ENCODE data around the gene SDF4. TPM values are rescaled to one million over a fixed set of nuclear protein-coding genes. Genes with fewer than 3 reads are reported as not detected.

Gene SDF4
- total and polyA plus RNA-seq, 8 donors, result 50.3 to 404 (median 63.6) TPM

GRCh38 chr1:1182491-1183220 is 49.1 kb downstream of the SDF4 start:
- Histone ChIP-seq H3K4me1 (no peaks in the 10 kb centered on the region), H3K27me3 (peaks cover 0 to 55% (median 0%) of the 10 kb centered on the region in 3 donors), H3K27ac (no peak overlapping the region), H3K4me3 (no peak overlapping the region), H3K9me3 (no peaks in the 10 kb centered on the region), H3K36me3 (no peaks in the 10 kb centered on the region)
- WGBS, 5 donors, result 66 to 73% (median 69%) methylated on average over 21 to 39 of the region's 39 CpGs
- intact Hi-C loops (cut with DNase I; ENCODE audit: low total_unique reads), result no loop called here
- TF ChIP-seq EP300 (IDR thresholded peaks at IDR 0.05), result no peak
- no peak for TF ChIP-seq CTCF (IDR thresholded peaks at IDR 0.05)
- TF ChIP-seq POLR2A (IDR thresholded peaks at IDR 0.05), result no peak
- no peak for TF ChIP-seq POLR2AphosphoS5 (IDR thresholded peaks at IDR 0.05)
- DNase-seq, result peak in 1 of 2 donors; percentile 10

DNA sequence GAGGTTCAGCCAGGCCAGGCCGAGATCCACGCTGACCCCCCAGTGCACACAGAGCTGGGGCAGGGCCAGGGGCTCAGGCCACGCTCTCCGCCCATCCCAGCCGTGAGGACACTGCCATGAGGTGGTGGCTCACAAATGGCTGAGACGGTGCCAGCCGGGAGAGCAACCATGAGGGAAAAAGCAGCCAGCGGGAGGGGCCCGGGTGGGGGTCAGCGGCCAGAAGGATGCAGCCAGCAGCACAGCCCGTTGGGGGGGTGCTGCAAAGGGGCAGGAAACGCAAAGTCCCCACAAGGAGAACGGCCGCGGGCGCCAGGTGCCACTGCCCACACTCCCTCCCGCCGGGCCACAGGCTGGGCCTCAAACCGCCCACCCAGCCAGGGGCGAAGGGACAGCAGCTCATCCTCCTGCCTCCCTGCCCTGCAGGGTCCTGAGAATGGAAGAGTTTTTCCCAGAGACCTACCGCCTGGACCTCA is 49.8 kb downstream of the SDF4 start:
- Histone ChIP-seq H3K4me3 (no peak overlapping the region), H3K27me3 (peaks cover 0 to 62% (median 0%) of the 10 kb centered on the region in 3 donors), H3K36me3 (no peaks in the 10 kb centered on the region), H3K4me1 (no peaks in the 10 kb centered on the region), H3K27ac (no peak overlapping the region), H3K9me3 (no peaks in the 10 kb centered on the region)
- WGBS, 5 donors, result 78 to 91% (median 86%) methylated on average over 12 to 21 of the region's 21 CpGs
- peak in 1 of 2 donors; percentile 3 for DNase-seq
- intact Hi-C loops (cut with DNase I; ENCODE audit: low total_unique reads), result no loop called here
- TF ChIP-seq CTCF (IDR thresholded peaks at IDR 0.05), result no peak
- TF ChIP-seq EP300 (IDR thresholded peaks at IDR 0.05), result no peak
- no peak for TF ChIP-seq POLR2A (IDR thresholded peaks at IDR 0.05)
- TF ChIP-seq POLR2AphosphoS5 (IDR thresholded peaks at IDR 0.05), result no peak

DNA sequence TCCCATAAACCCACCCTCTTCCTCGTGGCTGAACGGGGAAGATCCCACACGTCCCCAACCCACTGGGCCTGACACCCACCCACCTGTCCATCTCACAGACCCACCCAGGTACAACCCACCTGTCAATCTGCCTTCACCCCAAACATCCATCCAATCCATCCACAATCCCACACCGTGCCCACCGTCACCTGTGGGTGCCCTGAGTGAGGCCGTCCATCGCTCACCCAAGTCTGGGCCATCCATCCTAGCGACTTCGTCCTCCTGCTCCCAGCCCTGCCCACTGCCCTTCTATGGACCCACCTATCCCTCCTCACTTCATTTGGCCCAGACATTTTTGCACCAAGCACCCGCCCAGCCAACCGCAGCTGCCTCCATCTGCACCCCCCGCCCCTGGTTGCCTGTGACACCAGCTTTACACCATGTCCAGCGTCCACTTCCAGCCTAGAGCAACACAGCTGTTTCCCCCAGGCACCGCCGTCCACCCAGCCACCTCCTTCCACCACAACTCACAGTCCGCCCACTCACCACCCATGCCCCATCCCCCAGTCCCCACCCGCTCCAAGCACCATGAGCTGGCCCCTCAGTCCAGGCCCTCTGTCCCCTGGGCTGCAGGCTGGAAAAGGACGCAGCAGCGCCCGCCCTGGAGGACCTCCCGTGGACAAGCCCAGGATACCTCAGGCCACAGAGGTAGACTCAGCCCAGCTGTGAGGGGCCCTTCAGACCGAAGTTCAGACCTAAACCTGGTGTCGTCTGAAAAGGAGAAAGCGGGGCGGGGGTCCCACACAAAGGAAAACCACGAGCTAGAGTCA is 50.5 kb downstream of the SDF4 start:
- 85 to 96% (median 93%) methylated on average over 23 to 26 of the region's 26 CpGs for WGBS, 5 donors
- Histone ChIP-seq H3K36me3 (no peaks in the 10 kb centered on the region), H3K4me1 (no peaks in the 10 kb centered on the region), H3K27me3 (peaks cover 0 to 68% (median 0%) of the 10 kb centered on the region in 3 donors), H3K27ac (no peak overlapping the region), H3K9me3 (no peaks in the 10 kb centered on the region), H3K4me3 (no peak overlapping the region)
- intact Hi-C loops (cut with DNase I; ENCODE audit: low total_unique reads), result no loop called here
- peak in 1 of 2 donors; percentile 1 for DNase-seq
- TF ChIP-seq CTCF (IDR thresholded peaks at IDR 0.05) (no peak), EP300 (IDR thresholded peaks at IDR 0.05) (no peak), POLR2A (IDR thresholded peaks at IDR 0.05) (no peak)

DNA sequence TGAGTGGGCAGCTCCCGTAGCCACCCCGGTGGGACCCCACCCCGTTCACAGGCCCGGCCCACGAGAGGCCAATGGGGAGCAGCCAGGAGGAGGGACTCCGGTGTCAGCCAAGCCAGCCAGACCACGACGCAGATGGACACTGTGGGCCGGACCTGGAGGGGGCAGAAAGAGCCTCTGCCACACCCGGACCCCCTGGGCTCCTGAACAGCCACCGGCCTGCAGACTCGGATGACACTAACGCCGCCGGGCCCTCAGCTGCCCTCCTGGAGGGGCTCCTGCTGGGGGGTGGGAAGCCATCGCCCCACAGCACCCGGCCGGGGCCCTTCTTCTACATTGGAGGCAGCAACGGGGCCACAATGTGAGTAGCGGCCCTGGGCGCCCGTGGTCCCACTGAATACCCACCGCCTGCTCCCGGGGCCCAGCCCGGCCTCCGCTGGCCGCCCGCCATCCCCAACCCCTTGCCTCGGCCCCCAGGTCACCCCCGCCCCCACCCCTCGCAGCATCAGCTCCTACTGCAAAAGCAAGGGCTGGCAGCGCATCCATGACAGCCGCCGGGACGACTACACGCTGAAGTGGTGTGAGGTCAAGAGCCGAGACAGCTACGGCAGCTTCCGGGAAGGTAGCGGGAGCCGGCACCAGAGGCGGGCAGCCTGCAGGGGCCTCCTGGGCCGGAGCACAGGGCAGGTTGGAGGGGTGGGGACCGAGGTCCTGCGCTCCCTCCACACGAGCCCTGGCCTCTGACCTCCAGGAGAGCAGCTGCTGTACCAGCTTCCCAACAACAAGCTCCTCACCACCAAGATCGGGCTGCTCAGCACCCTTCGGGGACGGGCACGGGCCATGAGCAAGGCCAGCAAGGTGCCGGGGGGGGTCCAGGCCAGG is 51.6 kb downstream of the SDF4 start:
- intact Hi-C loops (cut with DNase I; ENCODE audit: low total_unique reads), result loop anchor here (10.0 kb wide), 1 partner anchor 45 kb away; no protein-coding TSS in a partner anchor
- 82 to 90% (median 86%) methylated on average over 27 to 51 of the region's 51 CpGs for WGBS, 5 donors
- DNase-seq, result peak in 1 of 2 donors; percentile 3
- Histone ChIP-seq H3K9me3 (no peaks in the 10 kb centered on the region), H3K4me3 (no peak overlapping the region), H3K27ac (no peak overlapping the region), H3K4me1 (no peaks in the 10 kb centered on the region), H3K27me3 (peaks cover 0 to 79% (median 0%) of the 10 kb centered on the region in 3 donors), H3K36me3 (no peaks in the 10 kb centered on the region)
- TF ChIP-seq POLR2AphosphoS5 (IDR thresholded peaks at IDR 0.05) (no peak), POLR2A (IDR thresholded peaks at IDR 0.05) (no peak), CTCF (IDR thresholded peaks at IDR 0.05) (no peak), EP300 (IDR thresholded peaks at IDR 0.05) (no peak)

All from stomach (tissue), 9 donors.